Testis (tissue), 3 donors: Measurements from ENCODE around the gene TREML1. TPM values are rescaled to one million over a fixed set of nuclear protein-coding genes. Genes with fewer than 3 reads are reported as not detected.
A peak's percentile ranks its signal among the peaks of the same experiment; 100 is the strongest.
"Not testable (repeated sequence)": the region's sequence is repeated elsewhere in the genome, so short reads cannot be mapped to it uniquely, and the experiment has no call there.

Experiments used
- DNase-seq: peaks from one replicate; pipeline ENCODE4 v3.0.0-alpha.2; 2019
- H3K27ac ChIP-seq, 2 donors: fragments of 200-600 bp; sonication (generic); one replicate each; pipeline ENCODE4 v1.5.1; 2019
- H3K27me3 ChIP-seq: fragments of 200-600 bp; sonication (generic); one replicate; pipeline ENCODE4 v1.5.1; 2019
- H3K36me3 ChIP-seq: fragments of 200-600 bp; sonication (generic); one replicate; pipeline ENCODE4 v1.5.1; 2017; ENCODE audit warnings: low read depth; ENCODE audit errors: missing control alignments
- H3K4me1 ChIP-seq: fragments of 200-600 bp; sonication (generic); one replicate; pipeline ENCODE4 v1.5.1; 2019
- H3K4me3 ChIP-seq, 2 donors: fragments of 200-600 bp; sonication (generic); one replicate each; pipeline ENCODE4 v1.5.1; 2017 to 2019
- H3K9me3 ChIP-seq: fragments of 200-600 bp; sonication (generic); one replicate; pipeline ENCODE4 v1.5.1; 2017
- CTCF ChIP-seq, 3 experiments: fragments of 450-650 bp in 2 of 3; fragments of 200-600 bp in 1 of 3; sonication (generic) in 1 of 3; IDR thresholded peaks; one replicate each; pipeline ENCODE4 v1.5.1; 2016 to 2019; ENCODE audit warnings: antibody characterized with exemption in 3 of 3, mild to moderate bottlenecking in 2 of 3, moderate library complexity in 1 of 3
- POLR2A ChIP-seq: fragments of 450-650 bp; IDR thresholded peaks from one replicate; pipeline ENCODE4 v1.6.1; 2017; ENCODE audit warnings: antibody characterized with exemption, mild to moderate bottlenecking, moderate library complexity
- WGBS, 2 donors: methylation state at CpG; one replicate each; pipeline ENCODE4 v1.1.5; 2018; 5-methylcytosine and 5-hydroxymethylcytosine counted together
- intact Hi-C: fragments of 100-400 bp; cut with DNase I; formaldehyde crosslinking; loops from one replicate; pipeline ENCODE4 v1.15.1; 2023; ENCODE audit warnings: low total_unique reads
- polyA plus RNA-seq: library from polyadenylated mRNA; stranded (reverse); fragments of 350-450 nt; fragmentation: Illumina TruSeq; extraction: RNeasy Lipid Tissue Mini Kit (QIAGEN cat#74804); gene quantifications from one replicate; pipeline ENCODE4 v1.2.3, GENCODE V29; 2014; ENCODE audit warnings: low read depth, low replicate concordance; ENCODE audit not compliant: insufficient read depth
- total RNA-seq, 2 donors: library from RNA; depleted of rRNA; stranded (reverse); fragments of >200 nt; gene quantifications; one replicate each; pipeline ENCODE4 v1.2.3, GENCODE V29; 2016

Gene TREML1
- total and polyA plus RNA-seq, 3 donors from 2014 or later = not detected

GRCh38 chr6:41191569-41191968, 37.4 kb upstream of the TREML1 start:
- Histone ChIP-seq H3K9me3 (no peaks in the 10 kb centered on the region), H3K27me3 (no peaks in the 10 kb centered on the region), H3K4me3 (no peak overlapping the region), H3K4me1 (no peaks in the 10 kb centered on the region), H3K27ac (no peak overlapping the region), H3K36me3 (no peaks in the 10 kb centered on the region)
- TF ChIP-seq CTCF (IDR thresholded peaks at IDR 0.05) (peak in 1 of 3 experiments; percentile 16), POLR2A (no peak)
- DNase-seq = no peak
- intact Hi-C loops = no loop called here
- WGBS, 2 donors = 33 to 52% methylated on average over 2 to 6 of the region's 6 CpGs

- WGBS, 2 donors = 89 to 92% methylated on average over 2 to 3 of the region's 3 CpGs
- DNase-seq = no peak
- no peak overlapping the region for H3K27ac ChIP-seq
- no peaks in the 10 kb centered on the region for H3K4me1 ChIP-seq
- H3K36me3 ChIP-seq = no peaks in the 10 kb centered on the region
- intact Hi-C loops = no loop called here
- TF ChIP-seq CTCF (IDR thresholded peaks at IDR 0.05) (no peak), POLR2A (no peak)
- H3K27me3 ChIP-seq = no peaks in the 10 kb centered on the region
- H3K9me3 ChIP-seq = no peaks in the 10 kb centered on the region
- H3K4me3 ChIP-seq = no peak overlapping the region
Observed at GRCh38 chr6:41190791-41191190, 36.6 kb upstream of the TREML1 start.

- DNase-seq = no peak
- Histone ChIP-seq H3K4me1 (no peaks in the 10 kb centered on the region), H3K9me3 (no peaks in the 10 kb centered on the region), H3K27ac (no peak overlapping the region), H3K27me3 (no peaks in the 10 kb centered on the region), H3K36me3 (no peaks in the 10 kb centered on the region), H3K4me3 (no peak overlapping the region)
- intact Hi-C loops = no loop called here
- WGBS, 2 donors = 96 to 97% methylated on average over 2 of the region's 2 CpGs
- TF ChIP-seq POLR2A (no peak), CTCF (IDR thresholded peaks at IDR 0.05) (no peak)
Observed at GRCh38 chr6:41189967-41190366, 35.8 kb upstream of the TREML1 start.

GRCh38 chr6:41189046-41189445, 34.9 kb upstream of the TREML1 start:
- H3K27ac ChIP-seq, H3K9me3 ChIP-seq, H3K4me1 ChIP-seq, H3K27me3 ChIP-seq, DNase-seq, H3K4me3 ChIP-seq, H3K36me3 ChIP-seq, intact Hi-C loops: not testable (repeated sequence)

GRCh38 chr6:41187924-41188886, 34.1 kb upstream of the TREML1 start:
- intact Hi-C loops = no loop called here
- WGBS, 2 donors = 90 to 94% methylated on average over 8 of the region's 8 CpGs

More at GRCh38 chr6:41187924-41188886, 34.1 kb upstream of the TREML1 start:
- no peak overlapping the region for H3K4me3 ChIP-seq
- TF ChIP-seq CTCF (IDR thresholded peaks at IDR 0.05) (no peak), POLR2A (no peak)
- no peaks in the 10 kb centered on the region for H3K4me1 ChIP-seq
- H3K27me3 ChIP-seq = no peaks in the 10 kb centered on the region
- DNase-seq = no peak
- no peak overlapping the region for H3K27ac ChIP-seq
- no peaks in the 10 kb centered on the region for H3K9me3 ChIP-seq
- no peaks in the 10 kb centered on the region for H3K36me3 ChIP-seq
